ENCODE data around the gene GRK2.

Gene GRK2

GRCh38 chr11:67280341-67280787 lies 14.1 kb downstream of the GRK2 start:
- TF ChIP-seq CTCF (IDR thresholded peaks at IDR 0.05; ENCODE audit: control insufficient read depth, extremely low read depth, insufficient read depth) = no peak
- no peak for DNase-seq (ENCODE audit: low read depth)
- no peak overlapping the region for H3K4me3 ChIP-seq (ENCODE audit: low read depth, low read length)

DNA sequence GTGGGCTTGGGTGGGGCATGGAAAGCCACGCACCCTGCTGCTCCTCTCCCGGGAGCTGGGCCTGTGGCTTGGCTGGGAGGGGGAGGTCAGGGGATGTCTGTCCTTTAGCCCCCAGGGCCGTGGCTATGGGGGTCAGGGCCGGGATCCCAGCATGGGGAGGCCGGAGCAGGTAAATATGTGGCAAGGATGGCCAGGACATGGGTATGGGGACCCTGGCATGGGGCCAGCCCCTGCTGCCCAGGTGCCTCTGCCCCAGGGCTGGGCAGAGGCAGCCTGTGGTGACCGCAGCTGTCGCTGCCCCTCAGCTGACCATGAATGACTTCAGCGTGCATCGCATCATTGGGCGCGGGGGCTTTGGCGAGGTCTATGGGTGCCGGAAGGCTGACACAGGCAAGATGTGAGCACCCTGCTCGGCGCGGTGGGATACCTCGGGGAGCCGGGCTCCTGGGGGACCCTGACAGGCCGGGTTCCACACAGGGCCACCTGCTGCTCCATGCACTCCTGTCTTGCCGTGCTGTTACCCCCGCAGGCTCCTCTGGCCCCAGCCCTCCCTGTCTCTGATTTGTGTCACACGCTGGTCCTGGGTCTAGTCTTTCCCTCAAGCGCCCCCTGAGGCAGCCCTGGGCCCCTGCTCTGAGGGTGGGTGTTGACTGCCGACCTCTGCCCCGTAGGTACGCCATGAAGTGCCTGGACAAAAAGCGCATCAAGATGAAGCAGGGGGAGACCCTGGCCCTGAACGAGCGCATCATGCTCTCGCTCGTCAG lies 14.7 kb downstream of the GRK2 start:
- no peak for TF ChIP-seq CTCF (IDR thresholded peaks at IDR 0.05; ENCODE audit: control insufficient read depth, extremely low read depth, insufficient read depth)
- no peak for DNase-seq (ENCODE audit: low read depth)
- H3K4me3 ChIP-seq (ENCODE audit: low read depth, low read length) = no peak overlapping the region

DNA sequence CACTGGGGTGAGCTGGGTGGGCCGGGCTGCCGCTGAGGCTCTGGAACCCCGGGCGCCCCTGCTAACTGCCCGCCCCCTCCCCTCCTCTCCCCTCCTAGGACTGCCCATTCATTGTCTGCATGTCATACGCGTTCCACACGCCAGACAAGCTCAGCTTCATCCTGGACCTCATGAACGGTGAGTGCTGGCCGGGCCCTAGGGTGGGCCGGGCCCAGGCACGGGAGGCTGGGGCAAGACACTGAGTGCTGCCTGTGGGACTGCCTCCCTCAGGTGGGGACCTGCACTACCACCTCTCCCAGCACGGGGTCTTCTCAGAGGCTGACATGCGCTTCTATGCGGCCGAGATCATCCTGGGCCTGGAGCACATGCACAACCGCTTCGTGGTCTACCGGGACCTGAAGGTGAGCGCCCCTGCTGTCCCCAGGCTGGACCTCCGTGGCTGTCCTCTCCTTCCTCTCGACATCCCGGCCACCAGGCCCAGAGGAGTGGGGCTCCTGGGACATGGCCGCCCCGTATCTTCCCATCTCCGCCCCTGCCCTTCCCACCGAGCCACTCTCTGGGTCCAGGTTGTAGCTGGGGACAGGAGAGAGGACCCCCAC lies 15.4 kb downstream of the GRK2 start:
- no peak for DNase-seq (ENCODE audit: low read depth)
- TF ChIP-seq CTCF (IDR thresholded peaks at IDR 0.05; ENCODE audit: control insufficient read depth, extremely low read depth, insufficient read depth) = no peak
- H3K4me3 ChIP-seq (ENCODE audit: low read depth, low read length) = no peak overlapping the region

GRCh38 chr11:67282155-67282875 lies 16.0 kb downstream of the GRK2 start:
- no peak for DNase-seq (ENCODE audit: low read depth)
- no peak for TF ChIP-seq CTCF (IDR thresholded peaks at IDR 0.05; ENCODE audit: control insufficient read depth, extremely low read depth, insufficient read depth)
- no peak overlapping the region for H3K4me3 ChIP-seq (ENCODE audit: low read depth, low read length)

- H3K4me3 ChIP-seq (ENCODE audit: low read depth, low read length) = no peak overlapping the region
- no peak for TF ChIP-seq CTCF (IDR thresholded peaks at IDR 0.05; ENCODE audit: control insufficient read depth, extremely low read depth, insufficient read depth)
- no peak for DNase-seq (ENCODE audit: low read depth)
These were observed 16.7 kb downstream of the GRK2 start for GRCh38 chr11:67282876-67283371.

DNA sequence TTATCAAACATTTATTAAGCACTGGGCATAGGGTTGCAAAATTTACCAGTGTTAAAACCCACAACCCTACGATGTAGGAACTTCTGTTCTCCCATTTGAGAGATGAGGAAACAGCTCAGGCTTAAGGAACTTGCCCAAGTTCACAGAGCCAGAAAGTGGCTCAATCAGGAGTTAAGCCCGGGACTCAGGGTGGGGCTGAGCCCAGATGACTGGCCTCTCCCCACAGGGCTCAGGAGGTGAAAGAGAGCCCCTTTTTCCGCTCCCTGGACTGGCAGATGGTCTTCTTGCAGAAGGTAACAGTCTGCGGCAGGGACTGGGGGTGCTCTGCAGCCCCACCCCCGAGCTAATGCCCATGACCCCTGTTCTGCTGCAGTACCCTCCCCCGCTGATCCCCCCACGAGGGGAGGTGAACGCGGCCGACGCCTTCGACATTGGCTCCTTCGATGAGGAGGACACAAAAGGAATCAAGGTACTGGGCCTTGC lies 17.2 kb downstream of the GRK2 start:
- TF ChIP-seq CTCF (IDR thresholded peaks at IDR 0.05; ENCODE audit: control insufficient read depth, extremely low read depth, insufficient read depth) = no peak
- no peak overlapping the region for H3K4me3 ChIP-seq (ENCODE audit: low read depth, low read length)
- DNase-seq (ENCODE audit: low read depth) = no peak

Measured in LNCaP clone FGC (cell line).